Measurements from ENCODE around the gene UAP1. TPM values are rescaled to one million over a fixed set of nuclear protein-coding genes. Genes with fewer than 3 reads are reported as not detected.

The UAP1 gene
- total RNA-seq, 1 donor from 2014 or later: 26.5 TPM

DNA sequence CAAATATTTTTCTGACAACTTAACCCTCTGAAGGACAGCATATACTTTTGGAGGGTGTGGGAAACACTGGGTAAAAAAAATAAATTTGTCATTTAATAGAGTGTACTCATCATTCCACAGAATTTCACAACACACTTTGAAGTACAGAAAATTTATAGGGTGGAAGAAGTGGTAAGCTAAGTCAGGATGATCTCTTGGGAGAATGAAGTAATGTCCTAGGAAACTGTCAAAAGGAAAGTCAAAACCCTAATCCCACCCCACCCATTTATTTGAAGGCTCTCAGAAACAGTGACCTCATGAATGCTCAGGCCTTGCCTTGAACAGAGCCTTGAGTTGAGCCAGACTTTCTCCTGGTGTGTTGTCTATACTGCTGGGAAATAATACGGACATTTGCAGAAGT is 7.3 kb upstream of the UAP1 start:
- Histone ChIP-seq H3K27me3 (ENCODE audit: low read depth) (no peaks in the 10 kb centered on the region), H3K27ac (replicated peaks) (peak overlapping the region; percentile 68)
- intact Hi-C loops (cut with micrococcal nuclease): no loop called here

DNA sequence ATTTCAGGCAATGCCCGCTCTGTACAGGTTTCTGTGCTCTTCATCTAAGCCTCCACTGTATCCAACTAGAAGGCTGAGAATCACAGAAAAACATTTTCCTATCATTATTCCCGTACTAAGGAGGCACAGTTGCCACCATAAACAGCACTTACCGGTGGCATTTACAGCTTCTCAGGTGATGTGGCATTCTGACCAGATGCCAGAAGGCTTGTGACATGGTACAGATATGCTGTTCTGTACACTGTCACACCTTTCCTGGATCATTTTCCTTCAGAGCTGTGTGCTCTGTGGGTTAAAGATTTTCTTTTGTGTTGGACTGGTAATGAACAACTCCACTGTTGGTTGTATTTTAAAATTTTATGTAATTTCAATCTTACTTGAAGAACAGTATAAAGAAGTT is 4.0 kb upstream of the UAP1 start:
- Histone ChIP-seq H3K9me3 (replicated peaks) (no peaks in the 10 kb centered on the region), H3K4me1 (peaks cover 32% of the 10 kb centered on the region), H3K4me3 (no peak overlapping the region), H3K27ac (replicated peaks) (no peak overlapping the region), H3K36me3 (no peaks in the 10 kb centered on the region), H3K27me3 (ENCODE audit: low read depth) (no peaks in the 10 kb centered on the region)
- TF ChIP-seq, protein P1, sequence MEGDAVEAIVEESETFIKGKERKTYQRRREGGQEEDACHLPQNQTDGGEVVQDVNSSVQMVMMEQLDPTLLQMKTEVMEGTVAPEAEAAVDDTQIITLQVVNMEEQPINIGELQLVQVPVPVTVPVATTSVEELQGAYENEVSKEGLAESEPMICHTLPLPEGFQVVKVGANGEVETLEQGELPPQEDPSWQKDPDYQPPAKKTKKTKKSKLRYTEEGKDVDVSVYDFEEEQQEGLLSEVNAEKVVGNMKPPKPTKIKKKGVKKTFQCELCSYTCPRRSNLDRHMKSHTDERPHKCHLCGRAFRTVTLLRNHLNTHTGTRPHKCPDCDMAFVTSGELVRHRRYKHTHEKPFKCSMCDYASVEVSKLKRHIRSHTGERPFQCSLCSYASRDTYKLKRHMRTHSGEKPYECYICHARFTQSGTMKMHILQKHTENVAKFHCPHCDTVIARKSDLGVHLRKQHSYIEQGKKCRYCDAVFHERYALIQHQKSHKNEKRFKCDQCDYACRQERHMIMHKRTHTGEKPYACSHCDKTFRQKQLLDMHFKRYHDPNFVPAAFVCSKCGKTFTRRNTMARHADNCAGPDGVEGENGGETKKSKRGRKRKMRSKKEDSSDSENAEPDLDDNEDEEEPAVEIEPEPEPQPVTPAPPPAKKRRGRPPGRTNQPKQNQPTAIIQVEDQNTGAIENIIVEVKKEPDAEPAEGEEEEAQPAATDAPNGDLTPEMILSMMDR (IDR thresholded peaks at IDR 0.05; ENCODE audit: borderline replicate concordance): no peak
- no peak for DNase-seq
- intact Hi-C loops (cut with micrococcal nuclease): no loop called here

More for the DNA sequence above, 7.3 kb upstream of the UAP1 start:
- Histone ChIP-seq H3K9me3 (replicated peaks) (no peaks in the 10 kb centered on the region), H3K36me3 (no peaks in the 10 kb centered on the region), H3K4me1 (peaks cover 4% of the 10 kb centered on the region), H3K4me3 (no peak overlapping the region)
- no peak for DNase-seq
- TF ChIP-seq, protein P1 (IDR thresholded peaks at IDR 0.05; ENCODE audit: borderline replicate concordance): no peak

DNA sequence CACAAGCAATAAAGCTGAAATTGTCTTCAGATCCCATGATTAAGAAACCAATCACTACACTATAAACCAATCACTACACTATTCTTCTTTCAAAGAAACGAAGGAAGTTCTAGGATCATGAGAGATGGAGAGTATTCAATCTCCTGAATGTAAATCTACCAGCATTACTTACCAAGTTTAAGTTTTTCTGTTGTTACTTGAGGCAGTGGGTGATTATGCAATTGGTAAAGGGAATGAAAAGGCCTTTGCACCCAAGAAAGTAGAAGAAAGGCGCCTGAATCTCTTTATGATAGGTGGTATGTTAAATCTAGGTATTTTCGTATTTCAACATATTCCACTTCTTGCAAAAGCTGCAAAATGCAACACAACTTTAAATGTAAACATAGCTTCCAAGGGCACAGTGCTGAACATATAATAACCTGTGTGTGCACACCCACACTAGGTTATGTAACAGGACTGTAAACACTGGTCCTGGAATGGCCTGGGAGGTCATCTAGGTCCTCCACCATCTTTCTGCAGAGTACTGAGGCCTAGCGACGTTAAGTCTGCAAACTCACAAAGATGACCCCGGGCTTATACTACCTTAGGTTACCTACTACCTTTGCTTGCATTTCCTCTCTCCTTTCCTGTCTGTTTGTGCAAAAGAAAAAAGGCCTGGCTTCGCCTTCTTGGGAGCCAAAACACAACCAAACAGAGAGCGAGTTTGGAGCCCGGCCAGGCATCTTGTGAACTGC is 1.1 kb upstream of the UAP1 start:
- H3K27ac ChIP-seq (replicated peaks): peak overlapping the region; percentile 99
- no peaks in the 10 kb centered on the region for H3K36me3 ChIP-seq
- no peak for DNase-seq
- intact Hi-C loops (cut with micrococcal nuclease): no loop called here
- H3K9me3 ChIP-seq (replicated peaks): no peaks in the 10 kb centered on the region
- no peaks in the 10 kb centered on the region for H3K27me3 ChIP-seq (ENCODE audit: low read depth)
- peaks cover 56% of the 10 kb centered on the region for H3K4me1 ChIP-seq
- TF ChIP-seq, protein P1 (IDR thresholded peaks at IDR 0.05; ENCODE audit: borderline replicate concordance): no peak
- peak overlapping the region; percentile 89 for H3K4me3 ChIP-seq

DNA sequence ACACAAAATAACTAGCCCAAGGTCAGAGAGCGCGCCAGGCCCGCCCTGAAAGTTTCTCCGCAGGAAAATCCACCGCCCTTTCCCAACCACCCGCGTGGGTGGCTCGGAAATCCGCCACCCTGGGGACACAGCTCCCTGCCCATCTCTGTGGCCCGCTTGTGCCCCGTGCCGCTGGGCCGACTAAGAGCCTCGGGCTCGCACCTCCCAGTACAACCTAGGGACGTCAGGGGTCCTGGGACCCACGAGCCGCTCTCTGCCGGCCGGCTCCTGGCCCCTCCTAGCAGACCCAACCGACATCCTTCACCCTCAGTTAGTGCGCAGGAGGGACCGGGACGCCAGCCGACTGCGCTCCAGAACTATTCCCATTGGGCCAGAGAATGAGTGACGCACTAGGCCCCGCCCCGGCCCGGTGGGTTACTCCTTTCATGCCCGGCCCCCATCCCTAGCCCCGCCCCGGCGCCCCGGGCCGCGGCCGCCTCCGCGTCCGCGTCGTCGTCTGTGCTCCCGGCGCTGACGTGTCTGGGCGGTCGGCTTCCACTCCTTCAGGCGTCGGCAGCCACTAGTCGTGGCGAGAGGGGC is 396 bp upstream of the UAP1 start:
- H3K27ac ChIP-seq (replicated peaks): peak overlapping the region; percentile 99
- intact Hi-C loops (cut with micrococcal nuclease): no loop called here
- H3K4me3 ChIP-seq: peak overlapping the region; percentile 89
- H3K36me3 ChIP-seq: peaks cover 4% of the 10 kb centered on the region
- DNase-seq: peak; percentile 99
- H3K4me1 ChIP-seq: peaks cover 56% of the 10 kb centered on the region
- TF ChIP-seq, protein P1 (IDR thresholded peaks at IDR 0.05; ENCODE audit: borderline replicate concordance): no peak
- no peaks in the 10 kb centered on the region for H3K9me3 ChIP-seq (replicated peaks)
- no peaks in the 10 kb centered on the region for H3K27me3 ChIP-seq (ENCODE audit: low read depth)

DNA sequence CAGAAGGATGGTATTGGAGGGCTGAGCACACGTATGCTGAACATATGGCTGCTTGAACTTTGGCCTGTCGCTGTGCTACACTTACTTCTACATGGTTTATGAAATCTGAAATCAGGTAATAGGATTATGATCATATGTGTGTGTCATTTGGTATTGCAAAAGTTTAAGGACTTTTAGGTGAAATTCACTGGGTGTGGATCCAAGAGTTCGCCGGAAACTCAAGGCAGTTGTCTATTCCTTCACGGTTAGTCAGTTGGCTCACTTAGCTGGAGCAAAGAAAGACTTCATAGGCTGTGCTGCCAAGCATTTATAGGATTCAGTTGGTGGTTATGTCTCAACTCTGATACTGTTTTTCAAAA is 927 bp downstream of the UAP1 start:
- no peaks in the 10 kb centered on the region for H3K9me3 ChIP-seq (replicated peaks)
- H3K36me3 ChIP-seq: peaks cover 16% of the 10 kb centered on the region
- H3K27me3 ChIP-seq (ENCODE audit: low read depth): no peaks in the 10 kb centered on the region
- no peak for DNase-seq
- intact Hi-C loops (cut with micrococcal nuclease): no loop called here
- peak overlapping the region; percentile 89 for H3K4me3 ChIP-seq
- H3K27ac ChIP-seq (replicated peaks): peak overlapping the region; percentile 99
- TF ChIP-seq, protein P1 (IDR thresholded peaks at IDR 0.05; ENCODE audit: borderline replicate concordance): no peak
- H3K4me1 ChIP-seq: peaks cover 53% of the 10 kb centered on the region

Measured in left ventricle myocardium inferior (tissue), 1 donor.